ENCODE measurements around the gene ADAMTS19.
A peak's percentile ranks its signal among the peaks of the same experiment; 100 is the strongest.

The ADAMTS19 gene

GRCh38 chr5:129672006-129672405 is 211.9 kb downstream of the ADAMTS19 start:
- FAIRE-seq (no peak), DNase-seq (ENCODE audit: low spot score) (no peak)

GRCh38 chr5:129679671-129680070 is 219.6 kb downstream of the ADAMTS19 start:
- FAIRE-seq, result no peak

GRCh38 chr5:129687941-129688340 is 227.8 kb downstream of the ADAMTS19 start:
- DNase-seq (ENCODE audit: low spot score) (no peak), FAIRE-seq (no peak)

More at GRCh38 chr5:129679671-129680070, 219.6 kb downstream of the ADAMTS19 start:
- no peak for DNase-seq (ENCODE audit: low spot score)

- DNase-seq (ENCODE audit: low spot score) (no peak), FAIRE-seq (no peak)
Measured at GRCh38 chr5:129689045-129689444, 228.9 kb downstream of the ADAMTS19 start.

GRCh38 chr5:129691220-129691619 is 231.1 kb downstream of the ADAMTS19 start:
- FAIRE-seq (no peak), DNase-seq (ENCODE audit: low spot score) (no peak)

- FAIRE-seq, result no peak
- no peak for DNase-seq (ENCODE audit: low spot score)
Measured at GRCh38 chr5:129696636-129697035, 236.5 kb downstream of the ADAMTS19 start.

- no peak for FAIRE-seq
- no peak for DNase-seq (ENCODE audit: low spot score)
Measured at GRCh38 chr5:129698661-129699060, 238.6 kb downstream of the ADAMTS19 start.

- FAIRE-seq (no peak), DNase-seq (ENCODE audit: low spot score) (no peak)
Measured at GRCh38 chr5:129716235-129716634, 256.1 kb downstream of the ADAMTS19 start.

- FAIRE-seq, result no peak
- DNase-seq (ENCODE audit: low spot score), result no peak
Measured at GRCh38 chr5:129716651-129717050, 256.6 kb downstream of the ADAMTS19 start.

- FAIRE-seq (no peak), DNase-seq (ENCODE audit: low spot score) (no peak)
Measured at GRCh38 chr5:129717751-129718310, 257.7 kb downstream of the ADAMTS19 start.

- DNase-seq (ENCODE audit: low spot score) (no peak), FAIRE-seq (no peak)
Measured at GRCh38 chr5:129718471-129719090, 258.5 kb downstream of the ADAMTS19 start.

- FAIRE-seq (no peak), DNase-seq (ENCODE audit: low spot score) (no peak)
Measured at GRCh38 chr5:129724222-129724621, 264.1 kb downstream of the ADAMTS19 start.

- DNase-seq (ENCODE audit: low spot score) (no peak), FAIRE-seq (no peak)
Measured at GRCh38 chr5:129724647-129725046, 264.5 kb downstream of the ADAMTS19 start.

GRCh38 chr5:129739773-129740172 is 279.7 kb downstream of the ADAMTS19 start:
- FAIRE-seq (no peak), DNase-seq (ENCODE audit: low spot score) (no peak)

- no peak for FAIRE-seq
- no peak for DNase-seq (ENCODE audit: low spot score)
Measured at GRCh38 chr5:129743541-129744187, 283.6 kb downstream of the ADAMTS19 start.

- FAIRE-seq (no peak), DNase-seq (ENCODE audit: low spot score) (no peak)
Measured at GRCh38 chr5:129745997-129746396, 285.9 kb downstream of the ADAMTS19 start.

GRCh38 chr5:129746876-129747275 is 286.8 kb downstream of the ADAMTS19 start:
- FAIRE-seq (no peak), DNase-seq (ENCODE audit: low spot score) (no peak)

GRCh38 chr5:129747572-129748407 is 287.7 kb downstream of the ADAMTS19 start, which contains the start of gene MINAR2:
Gene MINAR2, plus strand, starts transcription at chr5:129748094. Its CDS starts 97 bp downstream, at chr5:129748191.
- FAIRE-seq (peak; percentile 44), DNase-seq (ENCODE audit: low spot score) (no peak)

GRCh38 chr5:129748913-129749880 is 289.1 kb downstream of the ADAMTS19 start:
- no peak for FAIRE-seq
- DNase-seq (ENCODE audit: low spot score), result no peak

GRCh38 chr5:129760636-129761325 is 300.7 kb downstream of the ADAMTS19 start:
- DNase-seq (ENCODE audit: low spot score) (no peak), FAIRE-seq (no peak)
